Measurements from ENCODE around the gene ZNF283.
A peak's percentile ranks its signal among the peaks of the same experiment; 100 is the strongest.
"Not testable (repeated sequence)": the region's sequence is repeated elsewhere in the genome, so short reads cannot be mapped to it uniquely, and the experiment has no call there.

Gene ZNF283

GRCh38 chr19:43812259-43812658, 14.9 kb upstream of the ZNF283 start:
- no peak overlapping the region for H3K27ac ChIP-seq (ENCODE audit: low read depth, low read length)
- no peak overlapping the region for H3K4me3 ChIP-seq (ENCODE audit: low read depth in 1 of 5, low read length in 5 of 5)
- H3K9ac ChIP-seq (ENCODE audit: low read length in 5 of 5) = no peak overlapping the region
- H3K36me3 ChIP-seq (ENCODE audit: control insufficient read depth in 5 of 5, insufficient read depth in 5 of 5, low read length in 5 of 5) = no peaks in the 10 kb centered on the region
- no peaks in the 10 kb centered on the region for H3K4me1 ChIP-seq (ENCODE audit: control insufficient read depth in 5 of 5, insufficient read depth in 5 of 5, low read length in 5 of 5)
- peaks cover 0 to 3% (median 0%) of the 10 kb centered on the region in 5 donors for H3K27me3 ChIP-seq (ENCODE audit: control insufficient read depth in 5 of 5, insufficient read depth in 4 of 5, low read length in 5 of 5)
- no peaks in the 10 kb centered on the region for H3K9me3 ChIP-seq (ENCODE audit: control insufficient read depth in 5 of 5, low read length in 5 of 5)

GRCh38 chr19:43812688-43813087, 14.4 kb upstream of the ZNF283 start:
- no peak overlapping the region for H3K9ac ChIP-seq (ENCODE audit: low read length in 5 of 5)
- no peaks in the 10 kb centered on the region for H3K9me3 ChIP-seq (ENCODE audit: control insufficient read depth in 5 of 5, low read length in 5 of 5)
- no peaks in the 10 kb centered on the region for H3K4me1 ChIP-seq (ENCODE audit: control insufficient read depth in 5 of 5, insufficient read depth in 5 of 5, low read length in 5 of 5)
- no peak overlapping the region for H3K4me3 ChIP-seq (ENCODE audit: low read depth in 1 of 5, low read length in 5 of 5)
- no peaks in the 10 kb centered on the region for H3K36me3 ChIP-seq (ENCODE audit: control insufficient read depth in 5 of 5, insufficient read depth in 5 of 5, low read length in 5 of 5)
- no peak overlapping the region for H3K27ac ChIP-seq (ENCODE audit: low read depth, low read length)
- peaks cover 0 to 3% (median 0%) of the 10 kb centered on the region in 5 donors for H3K27me3 ChIP-seq (ENCODE audit: control insufficient read depth in 5 of 5, insufficient read depth in 4 of 5, low read length in 5 of 5)

GRCh38 chr19:43814663-43815352, 12.3 kb upstream of the ZNF283 start:
- no peak overlapping the region for H3K27ac ChIP-seq (ENCODE audit: low read depth, low read length)
- peaks cover 0 to 6% (median 2%) of the 10 kb centered on the region in 5 donors for H3K27me3 ChIP-seq (ENCODE audit: control insufficient read depth in 5 of 5, insufficient read depth in 4 of 5, low read length in 5 of 5)
- no peak overlapping the region for H3K9ac ChIP-seq (ENCODE audit: low read length in 5 of 5)
- no peaks in the 10 kb centered on the region for H3K36me3 ChIP-seq (ENCODE audit: control insufficient read depth in 5 of 5, insufficient read depth in 5 of 5, low read length in 5 of 5)
- no peaks in the 10 kb centered on the region for H3K4me1 ChIP-seq (ENCODE audit: control insufficient read depth in 5 of 5, insufficient read depth in 5 of 5, low read length in 5 of 5)
- peaks cover 0 to under 1% (median 0%) of the 10 kb centered on the region in 5 donors for H3K9me3 ChIP-seq (ENCODE audit: control insufficient read depth in 5 of 5, low read length in 5 of 5)
- H3K4me3 ChIP-seq (ENCODE audit: low read depth in 1 of 5, low read length in 5 of 5) = no peak overlapping the region

- H3K4me1 ChIP-seq (ENCODE audit: control insufficient read depth in 5 of 5, insufficient read depth in 5 of 5, low read length in 5 of 5); H3K4me3 ChIP-seq (ENCODE audit: low read depth in 1 of 5, low read length in 5 of 5); H3K36me3 ChIP-seq (ENCODE audit: control insufficient read depth in 5 of 5, insufficient read depth in 5 of 5, low read length in 5 of 5); H3K9ac ChIP-seq (ENCODE audit: low read length in 5 of 5); H3K9me3 ChIP-seq (ENCODE audit: control insufficient read depth in 5 of 5, low read length in 5 of 5); H3K27ac ChIP-seq (ENCODE audit: low read depth, low read length): not testable (repeated sequence)
- H3K27me3 ChIP-seq (ENCODE audit: control insufficient read depth in 5 of 5, insufficient read depth in 4 of 5, low read length in 5 of 5) = peaks cover 2 to 13% (median 11%) of the 10 kb centered on the region in 5 donors
Observed at GRCh38 chr19:43817454-43817853, 9.7 kb upstream of the ZNF283 start.

- no peak overlapping the region for H3K4me3 ChIP-seq (ENCODE audit: low read depth in 1 of 5, low read length in 5 of 5)
- H3K27ac ChIP-seq (ENCODE audit: low read depth, low read length) = no peak overlapping the region
- H3K9me3 ChIP-seq (ENCODE audit: control insufficient read depth in 5 of 5, low read length in 5 of 5) = peaks cover 0 to 6% (median 3%) of the 10 kb centered on the region in 5 donors
- no peak overlapping the region for H3K9ac ChIP-seq (ENCODE audit: low read length in 5 of 5)
- H3K27me3 ChIP-seq (ENCODE audit: control insufficient read depth in 5 of 5, insufficient read depth in 4 of 5, low read length in 5 of 5) = peaks cover 2 to 13% (median 11%) of the 10 kb centered on the region in 5 donors
- no peaks in the 10 kb centered on the region for H3K36me3 ChIP-seq (ENCODE audit: control insufficient read depth in 5 of 5, insufficient read depth in 5 of 5, low read length in 5 of 5)
- peaks cover 0 to 8% (median 8%) of the 10 kb centered on the region in 5 donors for H3K4me1 ChIP-seq (ENCODE audit: control insufficient read depth in 5 of 5, insufficient read depth in 5 of 5, low read length in 5 of 5)
Observed at GRCh38 chr19:43818500-43818899, 8.6 kb upstream of the ZNF283 start.

DNA sequence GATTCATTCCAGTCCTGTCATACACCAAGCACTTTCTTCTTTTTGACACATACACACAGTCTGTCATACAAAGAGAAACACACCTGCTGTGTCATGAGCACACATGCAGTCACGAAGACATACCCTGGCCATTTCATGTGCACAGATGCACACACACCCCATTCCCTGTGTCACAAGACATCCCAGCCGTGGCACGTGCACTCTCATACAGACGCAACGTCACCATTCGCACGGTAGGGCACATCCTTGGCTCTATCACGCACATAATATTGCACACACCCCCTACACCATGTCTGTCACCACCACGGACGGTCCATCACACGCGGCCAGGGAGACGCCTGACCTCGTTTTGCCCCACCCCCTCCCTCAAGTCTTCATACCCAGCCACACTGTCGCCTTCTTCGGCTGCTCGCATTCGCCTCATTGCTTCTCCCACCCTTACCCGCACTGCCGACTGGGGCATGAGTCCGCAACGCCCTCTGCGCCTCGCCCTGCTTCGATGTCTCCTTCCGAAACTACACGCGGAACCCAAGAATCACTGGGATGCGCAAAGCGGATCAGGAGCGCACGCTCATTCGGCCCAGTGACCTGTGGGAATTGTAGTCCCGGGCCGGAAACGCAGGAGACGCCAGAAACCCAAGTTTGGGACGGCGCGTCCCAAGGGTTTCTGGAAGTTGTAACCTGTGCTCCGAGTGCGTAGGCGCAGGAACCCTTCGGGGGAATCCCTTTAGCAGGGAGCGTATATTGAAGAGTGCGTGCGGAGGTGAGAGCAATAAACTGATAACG, 6.8 kb upstream of the ZNF283 start:
- Histone ChIP-seq H3K36me3 (ENCODE audit: control insufficient read depth in 5 of 5, insufficient read depth in 5 of 5, low read length in 5 of 5) (no peaks in the 10 kb centered on the region), H3K9ac (ENCODE audit: low read length in 5 of 5) (peak overlapping the region in 1 of 5 donors; percentile 51), H3K9me3 (ENCODE audit: control insufficient read depth in 5 of 5, low read length in 5 of 5) (peaks cover 0 to 6% (median 3%) of the 10 kb centered on the region in 5 donors), H3K27me3 (ENCODE audit: control insufficient read depth in 5 of 5, insufficient read depth in 4 of 5, low read length in 5 of 5) (peaks cover 2 to 13% (median 10%) of the 10 kb centered on the region in 5 donors), H3K4me3 (ENCODE audit: low read depth in 1 of 5, low read length in 5 of 5) (peak overlapping the region; percentile 42 to 73 (median 63)), H3K4me1 (ENCODE audit: control insufficient read depth in 5 of 5, insufficient read depth in 5 of 5, low read length in 5 of 5) (peaks cover 0 to 8% (median 8%) of the 10 kb centered on the region in 5 donors), H3K27ac (ENCODE audit: low read depth, low read length) (no peak overlapping the region)

DNA sequence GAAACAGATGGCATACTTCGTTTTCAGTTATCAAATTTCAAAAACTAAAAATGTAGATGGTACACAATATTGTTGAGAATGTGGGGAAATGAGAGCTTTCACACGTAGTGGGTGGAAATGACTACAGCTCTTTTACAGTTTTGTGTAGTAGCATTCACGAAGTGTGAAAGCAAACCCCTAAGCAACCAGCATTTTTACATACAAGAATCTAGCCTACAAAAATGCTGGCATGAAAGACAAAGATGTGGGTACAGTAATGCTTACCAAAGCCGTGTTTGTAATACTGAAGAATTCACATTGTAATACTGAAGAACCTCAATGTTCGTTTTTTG, 6.3 kb upstream of the ZNF283 start:
- no peak overlapping the region for H3K9ac ChIP-seq (ENCODE audit: low read length in 5 of 5)
- no peaks in the 10 kb centered on the region for H3K36me3 ChIP-seq (ENCODE audit: control insufficient read depth in 5 of 5, insufficient read depth in 5 of 5, low read length in 5 of 5)
- H3K4me3 ChIP-seq (ENCODE audit: low read depth in 1 of 5, low read length in 5 of 5) = peak overlapping the region; percentile 42 to 73 (median 63)
- H3K27ac ChIP-seq (ENCODE audit: low read depth, low read length) = no peak overlapping the region
- peaks cover 0 to 6% (median 3%) of the 10 kb centered on the region in 5 donors for H3K9me3 ChIP-seq (ENCODE audit: control insufficient read depth in 5 of 5, low read length in 5 of 5)
- H3K4me1 ChIP-seq (ENCODE audit: control insufficient read depth in 5 of 5, insufficient read depth in 5 of 5, low read length in 5 of 5) = peaks cover 0 to 8% (median 8%) of the 10 kb centered on the region in 5 donors
- H3K27me3 ChIP-seq (ENCODE audit: control insufficient read depth in 5 of 5, insufficient read depth in 4 of 5, low read length in 5 of 5) = peaks cover 2 to 13% (median 10%) of the 10 kb centered on the region in 5 donors

- H3K4me3 ChIP-seq (ENCODE audit: low read depth in 1 of 5, low read length in 5 of 5); H3K9ac ChIP-seq (ENCODE audit: low read length in 5 of 5); H3K9me3 ChIP-seq (ENCODE audit: control insufficient read depth in 5 of 5, low read length in 5 of 5); H3K27ac ChIP-seq (ENCODE audit: low read depth, low read length); H3K36me3 ChIP-seq (ENCODE audit: control insufficient read depth in 5 of 5, insufficient read depth in 5 of 5, low read length in 5 of 5): not testable (repeated sequence)
- Histone ChIP-seq H3K27me3 (ENCODE audit: control insufficient read depth in 5 of 5, insufficient read depth in 4 of 5, low read length in 5 of 5) (peaks cover 2 to 13% (median 10%) of the 10 kb centered on the region in 5 donors), H3K4me1 (ENCODE audit: control insufficient read depth in 5 of 5, insufficient read depth in 5 of 5, low read length in 5 of 5) (peaks cover 3 to 22% (median 19%) of the 10 kb centered on the region in 5 donors)
Observed at GRCh38 chr19:43823856-43824255, 3.3 kb upstream of the ZNF283 start.

GRCh38 chr19:43824572-43824971, 2.5 kb upstream of the ZNF283 start:
- H3K9me3 ChIP-seq (ENCODE audit: control insufficient read depth in 5 of 5, low read length in 5 of 5); H3K27ac ChIP-seq (ENCODE audit: low read depth, low read length); H3K36me3 ChIP-seq (ENCODE audit: control insufficient read depth in 5 of 5, insufficient read depth in 5 of 5, low read length in 5 of 5); H3K4me3 ChIP-seq (ENCODE audit: low read depth in 1 of 5, low read length in 5 of 5); H3K9ac ChIP-seq (ENCODE audit: low read length in 5 of 5): not testable (repeated sequence)
- Histone ChIP-seq H3K27me3 (ENCODE audit: control insufficient read depth in 5 of 5, insufficient read depth in 4 of 5, low read length in 5 of 5) (peaks cover 2 to 11% (median 10%) of the 10 kb centered on the region in 5 donors), H3K4me1 (ENCODE audit: control insufficient read depth in 5 of 5, insufficient read depth in 5 of 5, low read length in 5 of 5) (peaks cover 3 to 22% (median 19%) of the 10 kb centered on the region in 5 donors)

DNA sequence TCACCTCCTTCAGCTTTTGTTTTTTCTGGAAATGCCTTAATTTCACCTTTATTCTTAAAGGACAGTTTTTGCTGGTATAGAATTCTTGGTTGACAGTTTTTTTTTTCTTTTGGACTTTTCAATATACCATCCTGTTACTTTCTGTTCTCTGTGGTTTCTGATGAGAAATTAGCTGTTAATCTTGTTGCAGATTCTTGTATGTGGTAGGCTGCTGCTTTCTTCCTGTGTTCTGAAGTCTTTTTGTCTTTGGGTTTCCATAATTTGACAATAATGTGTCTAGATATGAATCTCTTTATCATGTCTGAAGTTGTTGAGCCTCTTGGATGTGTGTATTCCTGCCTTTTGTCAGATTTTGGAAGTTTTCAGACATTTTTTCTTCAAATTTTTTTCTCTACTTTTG, 12.0 kb downstream of the ZNF283 start:
- Histone ChIP-seq H3K36me3 (ENCODE audit: control insufficient read depth in 5 of 5, insufficient read depth in 5 of 5, low read length in 5 of 5) (peaks cover 73 to 92% (median 84%) of the 10 kb centered on the region in 5 donors), H3K27ac (ENCODE audit: low read depth, low read length) (no peak overlapping the region), H3K4me3 (ENCODE audit: low read depth in 1 of 5, low read length in 5 of 5) (peak overlapping the region in 2 of 5 donors; percentile 31 to 63), H3K9me3 (ENCODE audit: control insufficient read depth in 5 of 5, low read length in 5 of 5) (peaks cover 69 to 90% (median 75%) of the 10 kb centered on the region in 5 donors), H3K4me1 (ENCODE audit: control insufficient read depth in 5 of 5, insufficient read depth in 5 of 5, low read length in 5 of 5) (no peaks in the 10 kb centered on the region), H3K27me3 (ENCODE audit: control insufficient read depth in 5 of 5, insufficient read depth in 4 of 5, low read length in 5 of 5) (no peaks in the 10 kb centered on the region), H3K9ac (ENCODE audit: low read length in 5 of 5) (no peak overlapping the region)
